Measurements from ENCODE around the gene PANK4.

Gene PANK4

GRCh38 chr1:2528016-2528415 lies 1.6 kb upstream of the PANK4 start:
- DNase-seq, result no peak

- no peak for DNase-seq
Observed at GRCh38 chr1:2527556-2527860, 1.1 kb upstream of the PANK4 start.

- no peak for DNase-seq
Observed at GRCh38 chr1:2526824-2527555, 594 bp upstream of the PANK4 start.

GRCh38 chr1:2525572-2525919 lies 850 bp downstream of the PANK4 start:
- DNase-seq, result no peak

- DNase-seq, result no peak
Observed at GRCh38 chr1:2523891-2524609, 2.3 kb downstream of the PANK4 start.

GRCh38 chr1:2523191-2523890 lies 3.1 kb downstream of the PANK4 start:
- DNase-seq, result no peak

GRCh38 chr1:2522230-2522629 lies 4.2 kb downstream of the PANK4 start:
- DNase-seq, result no peak

- DNase-seq, result no peak
Observed at GRCh38 chr1:2520806-2521205, 5.6 kb downstream of the PANK4 start.

GRCh38 chr1:2520206-2520605 lies 6.2 kb downstream of the PANK4 start:
- no peak for DNase-seq

GRCh38 chr1:2519729-2520128 lies 6.7 kb downstream of the PANK4 start:
- DNase-seq, result no peak

- no peak for DNase-seq
Observed at GRCh38 chr1:2519029-2519685, 7.2 kb downstream of the PANK4 start.

- DNase-seq, result no peak
Observed at GRCh38 chr1:2518528-2518927, 7.9 kb downstream of the PANK4 start.

- DNase-seq, result no peak
Observed at GRCh38 chr1:2517966-2518365, 8.4 kb downstream of the PANK4 start.

GRCh38 chr1:2516946-2517345 lies 9.4 kb downstream of the PANK4 start:
- DNase-seq, result no peak

- DNase-seq, result no peak
Observed at GRCh38 chr1:2516124-2516523, 10.3 kb downstream of the PANK4 start.

- DNase-seq, result no peak
Observed at GRCh38 chr1:2515763-2516080, 10.7 kb downstream of the PANK4 start.

- DNase-seq, result no peak
Observed at GRCh38 chr1:2514863-2515762, 11.3 kb downstream of the PANK4 start.

GRCh38 chr1:2513939-2514652 lies 12.3 kb downstream of the PANK4 start:
- no peak for DNase-seq

- DNase-seq, result no peak
Observed at GRCh38 chr1:2512862-2513421, 13.5 kb downstream of the PANK4 start.

- no peak for DNase-seq
Observed at GRCh38 chr1:2510366-2511155, 15.8 kb downstream of the PANK4 start.

GRCh38 chr1:2509589-2509988 lies 16.8 kb downstream of the PANK4 start:
- no peak for DNase-seq
